NCI-H128 (cell line): ENCODE results near the gene CFAP47.
"Not testable (repeated sequence)": the region's sequence is repeated elsewhere in the genome, so short reads cannot be mapped to it uniquely, and the experiment has no call there.

Source experiments
- DNase-seq: peaks from one replicate; lab custom pipeline; 2025; ENCODE audit not compliant: unreplicated experiment; lab: John Stamatoyannopoulos, UW

The CFAP47 gene

GRCh38 chrX:36218801-36219200 lies 299.3 kb downstream of the CFAP47 start:
- no peak for DNase-seq

- not testable (repeated sequence) for DNase-seq
Measured at GRCh38 chrX:36234840-36235528, 315.4 kb downstream of the CFAP47 start.

GRCh38 chrX:36241397-36241796 lies 321.9 kb downstream of the CFAP47 start:
- no peak for DNase-seq

GRCh38 chrX:36266155-36266554 lies 346.6 kb downstream of the CFAP47 start:
- no peak for DNase-seq

GRCh38 chrX:36310136-36310535 lies 390.6 kb downstream of the CFAP47 start:
- DNase-seq: no peak

GRCh38 chrX:36314303-36314702 lies 394.8 kb downstream of the CFAP47 start:
- no peak for DNase-seq

- DNase-seq: no peak
Measured at GRCh38 chrX:36334572-36334971, 415.0 kb downstream of the CFAP47 start.

GRCh38 chrX:36336751-36337150 lies 417.2 kb downstream of the CFAP47 start:
- DNase-seq: no peak

- no peak for DNase-seq
Measured at GRCh38 chrX:36344301-36344700, 424.8 kb downstream of the CFAP47 start.

- no peak for DNase-seq
Measured at GRCh38 chrX:36348509-36348908, 429.0 kb downstream of the CFAP47 start.

- no peak for DNase-seq
Measured at GRCh38 chrX:36357855-36358254, 438.3 kb downstream of the CFAP47 start.

- DNase-seq: no peak
Measured at GRCh38 chrX:36364262-36364661, 444.7 kb downstream of the CFAP47 start.

- no peak for DNase-seq
Measured at GRCh38 chrX:36383495-36383894, 464.0 kb downstream of the CFAP47 start.

GRCh38 chrX:36388901-36389300 lies 469.4 kb downstream of the CFAP47 start:
- no peak for DNase-seq

- DNase-seq: no peak
Measured at GRCh38 chrX:36401774-36402173, 482.2 kb downstream of the CFAP47 start.

GRCh38 chrX:36407836-36408235 lies 488.3 kb downstream of the CFAP47 start:
- DNase-seq: no peak

GRCh38 chrX:36414056-36414455 lies 494.5 kb downstream of the CFAP47 start:
- DNase-seq: no peak

GRCh38 chrX:36422368-36422767 lies 502.8 kb downstream of the CFAP47 start:
- DNase-seq: no peak

- DNase-seq: no peak
Measured at GRCh38 chrX:36431819-36432218, 512.3 kb downstream of the CFAP47 start.

GRCh38 chrX:36434522-36434921 lies 515.0 kb downstream of the CFAP47 start:
- DNase-seq: no peak
